GM12801 (cell line): ENCODE measurements around the gene SERPINB6.

Experiments
- CTCF ChIP-seq: IDR thresholded peaks from one replicate; pipeline ENCODE4 v1.5.1; 2011; ENCODE audit warnings: control low read depth; ENCODE audit not compliant: insufficient read length; ENCODE audit errors: extremely low read depth

Gene SERPINB6

GRCh38 chr6:2909718-2910117, 61.6 kb downstream of the SERPINB6 start:
- TF ChIP-seq CTCF, result no peak

- no peak for TF ChIP-seq CTCF
Observed at GRCh38 chr6:2900821-2901644, 70.3 kb downstream of the SERPINB6 start.

GRCh38 chr6:2900221-2900807, 71.1 kb downstream of the SERPINB6 start:
- no peak for TF ChIP-seq CTCF

- no peak for TF ChIP-seq CTCF
Observed at GRCh38 chr6:2899596-2899995, 71.8 kb downstream of the SERPINB6 start.
